COLO668 (cell line): ENCODE measurements around the gene FILIP1L.
"Not testable (repeated sequence)": the region's sequence is repeated elsewhere in the genome, so short reads cannot be mapped to it uniquely, and the experiment has no call there.

ENCODE experiments used
- DNase-seq: peaks from one replicate; lab custom pipeline; 2025; ENCODE audit not compliant: unreplicated experiment; lab: John Stamatoyannopoulos, UW

The FILIP1L gene

GRCh38 chr3:100075851-100076730 is 38.2 kb downstream of the FILIP1L start:
- no peak for DNase-seq

- DNase-seq = no peak
These were observed 39.1 kb downstream of the FILIP1L start for GRCh38 chr3:100075196-100075595.

GRCh38 chr3:100073714-100074307 is 40.5 kb downstream of the FILIP1L start:
- no peak for DNase-seq

- DNase-seq = no peak
These were observed 41.1 kb downstream of the FILIP1L start for GRCh38 chr3:100073049-100073713.

GRCh38 chr3:100072326-100073048 is 41.8 kb downstream of the FILIP1L start:
- DNase-seq = no peak

- DNase-seq = no peak
These were observed 44.8 kb downstream of the FILIP1L start for GRCh38 chr3:100069472-100069871.

GRCh38 chr3:100068826-100069225 is 45.5 kb downstream of the FILIP1L start:
- peak; percentile 64 for DNase-seq

GRCh38 chr3:100067589-100067988 is 46.7 kb downstream of the FILIP1L start:
- DNase-seq = no peak

GRCh38 chr3:100063929-100064461 is 50.3 kb downstream of the FILIP1L start:
- no peak for DNase-seq

GRCh38 chr3:100062665-100063064 is 51.6 kb downstream of the FILIP1L start:
- no peak for DNase-seq

- no peak for DNase-seq
These were observed 53.4 kb downstream of the FILIP1L start for GRCh38 chr3:100060685-100061484.

- no peak for DNase-seq
These were observed 54.8 kb downstream of the FILIP1L start for GRCh38 chr3:100059472-100059871.

GRCh38 chr3:100057716-100058575 is 56.4 kb downstream of the FILIP1L start:
- DNase-seq = no peak

GRCh38 chr3:100053951-100054620 is 60.2 kb downstream of the FILIP1L start:
- no peak for DNase-seq

- not testable (repeated sequence) for DNase-seq
These were observed 62.8 kb downstream of the FILIP1L start for GRCh38 chr3:100051513-100051912.

- no peak for DNase-seq
These were observed 66.1 kb downstream of the FILIP1L start for GRCh38 chr3:100048248-100048647.

GRCh38 chr3:100047455-100048141 is 66.7 kb downstream of the FILIP1L start:
- peak; percentile 9 for DNase-seq

- DNase-seq = no peak
These were observed 67.3 kb downstream of the FILIP1L start for GRCh38 chr3:100046986-100047385.
